Activated naive CD4-positive, alpha-beta T cell treated with anti-CD3 and anti-CD28 coated beads for 36 hours (primary cell): Measurements from ENCODE around the gene RAF1. TPM values are rescaled to one million over a fixed set of nuclear protein-coding genes. Genes with fewer than 3 reads are reported as not detected.
"Not testable (repeated sequence)": the region's sequence is repeated elsewhere in the genome, so short reads cannot be mapped to it uniquely, and the experiment has no call there.

Source experiments
- CTCF ChIA-PET: fragments of 350-600 bp; sonication (Branson Sonifier 250); formaldehyde crosslinking; loops from one replicate; lab custom pipeline; 2021; ENCODE audit warnings: antibody characterized with exemption; lab: Charles Lee
- DNase-seq: peaks from one replicate; pipeline ENCODE4 v3.0.0-alpha.2; 2020
- H3K27ac Mint-ChIP-seq: one replicate; pipeline ENCODE4 v1.8.0; 2021; ENCODE audit warnings: mild to moderate bottlenecking, mixed read lengths
- H3K27me3 Mint-ChIP-seq: one replicate; pipeline ENCODE4 v1.8.0; 2021; ENCODE audit warnings: low read depth, mixed read lengths
- H3K36me3 Mint-ChIP-seq: one replicate; pipeline ENCODE4 v1.8.0; 2021; ENCODE audit warnings: low read depth, mixed read lengths
- H3K4me1 Mint-ChIP-seq: one replicate; pipeline ENCODE4 v1.8.0; 2021; ENCODE audit warnings: low read depth, mixed read lengths
- H3K4me3 Mint-ChIP-seq: one replicate; pipeline ENCODE4 v1.8.0; 2021; ENCODE audit warnings: mild to moderate bottlenecking, moderate library complexity, mixed read lengths
- H3K9me3 Mint-ChIP-seq: one replicate; pipeline ENCODE4 v1.8.0; 2021; ENCODE audit warnings: mixed read lengths
- intact Hi-C: fragments of 100-400 bp; cut with micrococcal nuclease; formaldehyde crosslinking; loops from one replicate; pipeline ENCODE4 v1.15.1; 2023
- total RNA-seq, 2 experiments: library from RNA; stranded (reverse); gene quantifications; one replicate each; pipeline ENCODE4 v1.2.3, GENCODE V29; 2021

The RAF1 gene
- total RNA-seq, 2 experiments from 2014 or later = 62.5 to 68.5 TPM

DNA sequence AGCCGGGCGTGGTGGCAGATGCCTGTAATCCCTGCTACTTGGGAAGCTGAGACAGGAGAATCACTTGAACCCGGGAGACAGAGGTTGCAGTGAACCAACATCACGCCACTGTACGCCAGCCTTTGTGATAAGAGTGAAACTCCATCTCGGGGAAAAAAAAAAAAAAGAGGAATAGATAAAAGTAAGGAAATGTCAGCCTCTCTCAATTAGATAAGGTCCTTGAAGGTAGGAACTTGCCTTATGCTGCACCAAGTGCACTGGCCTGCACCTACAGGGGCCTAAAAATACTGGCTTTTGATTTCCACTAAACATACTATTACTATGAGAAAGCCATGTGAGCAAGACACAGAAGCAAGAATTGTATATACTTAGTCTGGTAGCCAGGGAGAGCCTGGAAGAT, 7.1 kb downstream of the RAF1 start:
- intact Hi-C loops = no loop called here

DNA sequence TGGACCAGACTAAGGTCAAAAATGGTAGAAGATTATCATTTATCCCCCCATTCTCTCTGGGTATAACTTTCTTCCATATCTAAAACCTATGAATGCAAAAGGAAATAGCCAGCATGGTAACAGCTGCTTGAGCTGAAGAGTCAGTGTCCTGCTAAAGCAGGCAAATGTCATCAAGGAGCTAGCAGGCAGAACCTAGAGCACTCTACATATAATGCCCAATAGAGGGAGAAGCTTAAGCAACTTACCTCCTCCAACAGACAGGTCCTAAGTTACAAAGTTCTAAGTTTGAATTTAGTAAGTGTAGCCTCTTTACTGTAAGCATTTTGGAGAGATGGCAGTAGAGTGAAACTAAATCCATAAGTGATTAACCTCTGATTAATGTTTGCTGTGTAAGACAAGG, 7.7 kb downstream of the RAF1 start:
- no peak for DNase-seq
- Mint-ChIP-seq H3K9me3 (no peaks in the 10 kb centered on the region), H3K36me3 (peaks cover 1% of the 10 kb centered on the region), H3K27me3 (no peaks in the 10 kb centered on the region), H3K4me1 (peaks cover 61% of the 10 kb centered on the region), H3K4me3 (no peak overlapping the region), H3K27ac (no peak overlapping the region)
- CTCF ChIA-PET = no interaction called here
- intact Hi-C loops = no loop called here

More for the DNA sequence above, 7.1 kb downstream of the RAF1 start:
- Mint-ChIP-seq H3K36me3 (no peaks in the 10 kb centered on the region), H3K4me3 (no peak overlapping the region), H3K4me1 (peaks cover 60% of the 10 kb centered on the region), H3K27me3 (no peaks in the 10 kb centered on the region), H3K9me3 (no peaks in the 10 kb centered on the region), H3K27ac (no peak overlapping the region)
- CTCF ChIA-PET = no interaction called here
- DNase-seq = no peak

GRCh38 chr3:12655701-12656100, 8.2 kb downstream of the RAF1 start:
- H3K27ac Mint-ChIP-seq = no peak overlapping the region
- H3K27me3 Mint-ChIP-seq = no peaks in the 10 kb centered on the region
- CTCF ChIA-PET = no interaction called here
- intact Hi-C loops = no loop called here
- H3K36me3 Mint-ChIP-seq = peaks cover 1% of the 10 kb centered on the region
- H3K4me3 Mint-ChIP-seq = no peak overlapping the region
- no peak for DNase-seq
- peaks cover 60% of the 10 kb centered on the region for H3K4me1 Mint-ChIP-seq
- no peaks in the 10 kb centered on the region for H3K9me3 Mint-ChIP-seq

GRCh38 chr3:12653747-12654146, 10.2 kb downstream of the RAF1 start:
- no peaks in the 10 kb centered on the region for H3K9me3 Mint-ChIP-seq
- no peak overlapping the region for H3K27ac Mint-ChIP-seq
- no peak for DNase-seq
- no peak overlapping the region for H3K4me3 Mint-ChIP-seq
- H3K27me3 Mint-ChIP-seq = no peaks in the 10 kb centered on the region
- H3K36me3 Mint-ChIP-seq = peaks cover 1% of the 10 kb centered on the region
- peaks cover 59% of the 10 kb centered on the region for H3K4me1 Mint-ChIP-seq
- intact Hi-C loops = no loop called here
- CTCF ChIA-PET = no interaction called here

DNA sequence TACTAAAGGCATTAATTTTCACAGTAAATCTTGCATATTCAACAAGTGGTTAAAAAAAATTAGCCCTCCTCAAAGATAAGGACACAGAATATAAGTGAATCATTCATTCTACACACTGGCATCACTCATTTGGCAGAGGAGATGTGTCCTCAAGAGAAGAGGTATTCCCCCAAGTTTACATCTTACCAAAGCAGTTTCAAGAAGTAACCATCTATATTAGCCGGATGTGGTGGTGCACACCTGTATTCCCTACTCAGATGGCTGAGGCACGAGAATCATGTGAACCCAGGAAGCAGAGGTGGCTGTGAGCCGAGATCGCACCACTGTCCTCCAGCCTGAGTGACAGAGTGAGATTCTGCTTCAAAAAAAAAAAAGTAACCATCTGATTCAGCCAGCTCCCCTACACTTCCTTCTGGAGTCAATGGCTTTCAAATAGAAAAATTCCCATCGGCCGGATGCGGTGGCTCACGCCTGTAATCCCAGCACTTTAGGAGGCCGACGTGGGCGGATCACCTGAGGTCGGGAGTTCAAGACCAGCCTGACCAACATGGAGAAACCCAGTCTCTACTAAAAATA, 15.4 kb downstream of the RAF1 start:
- Mint-ChIP-seq H3K36me3 (peaks cover 1% of the 10 kb centered on the region), H3K4me3 (no peak overlapping the region), H3K4me1 (peaks cover 64% of the 10 kb centered on the region), H3K27me3 (no peaks in the 10 kb centered on the region), H3K9me3 (no peaks in the 10 kb centered on the region), H3K27ac (no peak overlapping the region)
- CTCF ChIA-PET = no interaction called here
- intact Hi-C loops = no loop called here
- DNase-seq = no peak

DNA sequence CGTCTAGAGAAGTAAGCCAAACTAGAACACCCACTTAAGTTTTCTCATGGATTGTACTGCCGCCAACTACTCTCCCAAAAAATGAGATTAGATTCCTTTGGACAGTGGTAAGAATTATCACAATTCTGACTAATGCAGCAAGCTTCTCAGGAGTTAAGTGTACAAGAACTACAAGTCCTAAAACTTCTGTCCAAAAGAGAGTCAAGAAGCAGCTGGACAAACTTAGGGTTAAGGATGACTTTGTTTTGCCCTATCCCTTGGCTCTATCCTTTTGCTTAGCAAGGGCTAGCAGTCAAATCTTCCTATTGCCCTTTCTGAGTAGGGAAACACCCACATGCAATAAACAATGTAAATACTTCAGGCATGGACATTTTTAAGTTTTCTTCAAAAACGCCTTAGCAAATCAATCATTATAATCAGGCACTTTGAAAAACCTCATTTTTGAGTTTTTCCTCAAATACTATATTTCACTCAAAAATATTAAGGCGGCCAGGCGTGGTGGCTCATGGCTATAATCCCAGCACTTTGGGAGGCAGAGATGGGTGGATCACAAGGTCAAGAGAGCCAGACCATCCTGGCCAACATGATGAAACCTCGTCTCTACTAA, 19.5 kb downstream of the RAF1 start:
- no peak for DNase-seq
- intact Hi-C loops = no loop called here
- H3K4me3 Mint-ChIP-seq = no peak overlapping the region
- no peak overlapping the region for H3K27ac Mint-ChIP-seq
- CTCF ChIA-PET = interaction anchor here (1.3 kb wide), 1 partner anchor 62 kb away, joined by 3 read pairs; no protein-coding TSS in a partner anchor
- peaks cover 4% of the 10 kb centered on the region for H3K9me3 Mint-ChIP-seq
- peaks cover 63% of the 10 kb centered on the region for H3K4me1 Mint-ChIP-seq
- no peaks in the 10 kb centered on the region for H3K27me3 Mint-ChIP-seq
- H3K36me3 Mint-ChIP-seq = peaks cover 14% of the 10 kb centered on the region

- Mint-ChIP-seq H3K4me1 (peaks cover 60% of the 10 kb centered on the region), H3K36me3 (peaks cover 14% of the 10 kb centered on the region), H3K9me3 (peaks cover 4% of the 10 kb centered on the region), H3K4me3 (no peak overlapping the region), H3K27me3 (no peaks in the 10 kb centered on the region), H3K27ac (no peak overlapping the region)
- intact Hi-C loops = no loop called here
- CTCF ChIA-PET = no interaction called here
- no peak for DNase-seq
Measured at GRCh38 chr3:12643724-12644123, 20.2 kb downstream of the RAF1 start.

DNA sequence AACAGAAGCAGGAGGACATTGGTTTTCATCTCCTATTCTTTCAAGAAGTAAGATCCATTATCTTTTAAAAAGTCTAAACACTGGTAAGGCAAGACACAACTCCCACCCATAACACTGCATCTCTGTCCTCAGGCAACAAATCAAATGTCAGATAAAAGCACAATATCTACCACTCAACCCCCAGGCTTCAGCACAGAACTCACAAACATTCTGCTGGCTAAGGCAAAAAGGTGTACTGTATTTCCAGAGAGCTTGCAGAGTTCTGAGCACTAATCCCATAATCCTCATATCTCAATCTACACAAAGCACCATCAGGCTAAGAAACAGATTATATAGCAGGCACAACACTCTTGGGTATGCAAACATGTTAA, 20.9 kb downstream of the RAF1 start:
- Mint-ChIP-seq H3K9me3 (peaks cover 4% of the 10 kb centered on the region), H3K4me1 (peaks cover 58% of the 10 kb centered on the region)
- CTCF ChIA-PET = no interaction called here

DNA sequence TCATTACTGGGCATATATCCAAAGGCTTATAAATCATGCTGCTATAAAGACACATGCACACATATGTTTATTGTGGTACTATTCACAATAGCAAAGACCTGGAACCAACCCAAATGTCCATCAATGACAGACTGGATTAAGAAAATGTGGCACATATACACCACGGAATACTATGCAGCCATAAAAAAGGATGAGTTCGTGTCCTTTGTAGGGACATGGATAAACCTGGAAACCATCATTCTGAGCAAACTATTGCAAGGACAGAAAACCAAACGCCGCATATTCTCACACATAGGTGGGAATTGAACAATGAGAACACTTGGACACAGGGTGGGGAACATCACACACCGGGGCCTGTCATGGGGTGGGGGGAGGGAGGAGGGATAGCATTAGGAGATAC, 23.1 kb downstream of the RAF1 start:
- intact Hi-C loops, H3K9me3 Mint-ChIP-seq, H3K27me3 Mint-ChIP-seq, H3K27ac Mint-ChIP-seq, CTCF ChIA-PET, H3K4me3 Mint-ChIP-seq, DNase-seq: not testable (repeated sequence)
- peaks cover 19% of the 10 kb centered on the region for H3K36me3 Mint-ChIP-seq
- peaks cover 51% of the 10 kb centered on the region for H3K4me1 Mint-ChIP-seq

More for the DNA sequence above, 20.9 kb downstream of the RAF1 start:
- intact Hi-C loops = no loop called here
- Mint-ChIP-seq H3K4me3 (no peak overlapping the region), H3K27me3 (no peaks in the 10 kb centered on the region), H3K36me3 (peaks cover 14% of the 10 kb centered on the region), H3K27ac (peak overlapping the region; percentile 9)
- no peak for DNase-seq

GRCh38 chr3:12638105-12638504, 25.8 kb downstream of the RAF1 start:
- intact Hi-C loops = no loop called here
- CTCF ChIA-PET = no interaction called here
- peaks cover 23% of the 10 kb centered on the region for H3K36me3 Mint-ChIP-seq
- peaks cover 41% of the 10 kb centered on the region for H3K4me1 Mint-ChIP-seq
- H3K27ac Mint-ChIP-seq = no peak overlapping the region
- peaks cover 5% of the 10 kb centered on the region for H3K9me3 Mint-ChIP-seq
- H3K27me3 Mint-ChIP-seq = no peaks in the 10 kb centered on the region
- DNase-seq = no peak
- H3K4me3 Mint-ChIP-seq = no peak overlapping the region

DNA sequence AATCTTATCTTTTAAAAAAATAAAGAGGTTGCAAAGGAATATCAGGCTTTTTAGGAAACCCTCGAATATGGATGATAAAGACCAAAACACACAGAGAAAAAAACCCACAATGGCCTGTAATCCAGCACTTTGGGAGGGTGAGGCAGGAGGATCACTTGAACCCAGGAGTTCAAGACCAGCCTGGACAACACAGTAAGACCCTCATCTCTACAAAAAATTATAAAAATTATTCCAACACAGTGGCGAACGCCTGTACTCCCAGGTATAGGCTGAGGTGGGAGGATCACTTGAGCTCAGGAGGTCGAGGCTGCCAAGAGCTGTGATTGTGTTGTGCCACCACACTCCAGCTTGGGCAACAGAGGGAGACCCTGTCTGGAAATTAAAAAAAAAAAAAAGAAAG, 30.8 kb downstream of the RAF1 start:
- CTCF ChIA-PET = no interaction called here
- no peaks in the 10 kb centered on the region for H3K27me3 Mint-ChIP-seq
- no peak overlapping the region for H3K4me3 Mint-ChIP-seq
- intact Hi-C loops = no loop called here
- H3K27ac Mint-ChIP-seq = no peak overlapping the region
- no peak for DNase-seq
- peaks cover 2% of the 10 kb centered on the region for H3K9me3 Mint-ChIP-seq
- peaks cover 15% of the 10 kb centered on the region for H3K36me3 Mint-ChIP-seq
- H3K4me1 Mint-ChIP-seq = peaks cover 38% of the 10 kb centered on the region

GRCh38 chr3:12632523-12632922, 31.4 kb downstream of the RAF1 start:
- H3K4me3 Mint-ChIP-seq = no peak overlapping the region
- peaks cover 42% of the 10 kb centered on the region for H3K4me1 Mint-ChIP-seq
- peaks cover 2% of the 10 kb centered on the region for H3K9me3 Mint-ChIP-seq
- H3K27me3 Mint-ChIP-seq = no peaks in the 10 kb centered on the region
- peaks cover 12% of the 10 kb centered on the region for H3K36me3 Mint-ChIP-seq
- CTCF ChIA-PET = no interaction called here
- DNase-seq = no peak
- H3K27ac Mint-ChIP-seq = no peak overlapping the region
- intact Hi-C loops = no loop called here

- peaks cover 10% of the 10 kb centered on the region for H3K36me3 Mint-ChIP-seq
- H3K9me3 Mint-ChIP-seq, DNase-seq, H3K27ac Mint-ChIP-seq, H3K4me3 Mint-ChIP-seq, H3K27me3 Mint-ChIP-seq, CTCF ChIA-PET, intact Hi-C loops: not testable (repeated sequence)
- peaks cover 46% of the 10 kb centered on the region for H3K4me1 Mint-ChIP-seq
Measured at GRCh38 chr3:12630843-12631242, 33.1 kb downstream of the RAF1 start.
